DOHH2 (cell line): Measurements from ENCODE around the gene SLC66A1.
"Not testable (repeated sequence)": the region's sequence is repeated elsewhere in the genome, so short reads cannot be mapped to it uniquely, and the experiment has no call there.

Source experiments
- H3F3A ChIP-seq: fragments of 200-600 bp; sonication (generic), shearing (Covaris generic); 2 replicates; pipeline ENCODE4 v1.6.0; 2016; ENCODE audit warnings: antibody characterized with exemption, mild to moderate bottlenecking; ENCODE audit not compliant: control insufficient read depth, insufficient read depth
- H3K27ac ChIP-seq: fragments of 200-600 bp; sonication (generic); 2 replicates; pipeline ENCODE4 v1.5.1; 2014; ENCODE audit warnings: low read depth, mild to moderate bottlenecking, low read length, moderate library complexity
- H3K27me3 ChIP-seq: fragments of 200-600 bp; sonication (generic); 2 replicates; pipeline ENCODE4 v1.6.1; 2014; ENCODE audit warnings: mild to moderate bottlenecking, low read length, mixed read lengths; ENCODE audit not compliant: control insufficient read depth
- H3K36me3 ChIP-seq: fragments of 200-600 bp; sonication (generic); 2 replicates; pipeline ENCODE4 v1.6.1; 2014; ENCODE audit warnings: mild to moderate bottlenecking, low read length, moderate library complexity, mixed read lengths; ENCODE audit not compliant: control insufficient read depth
- H3K4me1 ChIP-seq: fragments of 200-600 bp; sonication (generic); 2 replicates; pipeline ENCODE4 v1.6.1; 2014; ENCODE audit warnings: mild to moderate bottlenecking, low read length, mixed read lengths; ENCODE audit not compliant: control insufficient read depth
- H3K4me2 ChIP-seq: fragments of 200-600 bp; sonication (generic); 2 replicates; pipeline ENCODE4 v1.6.0; 2014; ENCODE audit warnings: mild to moderate bottlenecking, low read length, moderate library complexity
- H3K4me3 ChIP-seq: fragments of 200-600 bp; sonication (generic); 2 replicates; pipeline ENCODE4 v1.5.1; 2014; ENCODE audit warnings: mild to moderate bottlenecking, low read length, mixed read lengths
- H3K79me2 ChIP-seq: fragments of 200-600 bp; sonication (generic); 2 replicates; pipeline ENCODE4 v1.6.1; 2014; ENCODE audit warnings: mild to moderate bottlenecking, low read length, mixed read lengths; ENCODE audit not compliant: control insufficient read depth
- H3K9me2 ChIP-seq: fragments of 200-600 bp; sonication (generic); replicated peaks from 2 replicates; pipeline ENCODE4 v1.6.1; 2014; ENCODE audit warnings: mild to moderate bottlenecking, low read length, mixed read lengths; ENCODE audit not compliant: control insufficient read depth
- H3K9me3 ChIP-seq: fragments of 200-600 bp; sonication (generic); 2 replicates; pipeline ENCODE4 v1.6.1; 2014; ENCODE audit warnings: antibody characterized with exemption, low read length, mixed read lengths; ENCODE audit not compliant: control insufficient read depth, insufficient read depth
- H4K20me1 ChIP-seq: fragments of 200-600 bp; sonication (generic); 2 replicates; pipeline ENCODE4 v1.6.0; 2014; ENCODE audit warnings: low read depth, mild to moderate bottlenecking, antibody characterized with exemption, low read length, moderate library complexity; ENCODE audit not compliant: control insufficient read depth, insufficient read depth
- EZH2phosphoT487 ChIP-seq: fragments of 200-600 bp; sonication (generic); IDR thresholded peaks from 2 replicates; pipeline ENCODE4 v1.6.1; 2017; ENCODE audit warnings: borderline replicate concordance, mild to moderate bottlenecking, antibody characterized with exemption, low read length, moderate library complexity, mixed read lengths
- TF ChIP-seq, protein P1 (sequence below): fragments of 200-600 bp; sonication (generic); IDR thresholded peaks from one replicate; pipeline ENCODE4 v1.5.1; 2014; ENCODE audit warnings: antibody characterized with exemption, mild to moderate bottlenecking, low read depth, low read length; ENCODE audit not compliant: poor library complexity, severe bottlenecking

SLC66A1 gene

DNA sequence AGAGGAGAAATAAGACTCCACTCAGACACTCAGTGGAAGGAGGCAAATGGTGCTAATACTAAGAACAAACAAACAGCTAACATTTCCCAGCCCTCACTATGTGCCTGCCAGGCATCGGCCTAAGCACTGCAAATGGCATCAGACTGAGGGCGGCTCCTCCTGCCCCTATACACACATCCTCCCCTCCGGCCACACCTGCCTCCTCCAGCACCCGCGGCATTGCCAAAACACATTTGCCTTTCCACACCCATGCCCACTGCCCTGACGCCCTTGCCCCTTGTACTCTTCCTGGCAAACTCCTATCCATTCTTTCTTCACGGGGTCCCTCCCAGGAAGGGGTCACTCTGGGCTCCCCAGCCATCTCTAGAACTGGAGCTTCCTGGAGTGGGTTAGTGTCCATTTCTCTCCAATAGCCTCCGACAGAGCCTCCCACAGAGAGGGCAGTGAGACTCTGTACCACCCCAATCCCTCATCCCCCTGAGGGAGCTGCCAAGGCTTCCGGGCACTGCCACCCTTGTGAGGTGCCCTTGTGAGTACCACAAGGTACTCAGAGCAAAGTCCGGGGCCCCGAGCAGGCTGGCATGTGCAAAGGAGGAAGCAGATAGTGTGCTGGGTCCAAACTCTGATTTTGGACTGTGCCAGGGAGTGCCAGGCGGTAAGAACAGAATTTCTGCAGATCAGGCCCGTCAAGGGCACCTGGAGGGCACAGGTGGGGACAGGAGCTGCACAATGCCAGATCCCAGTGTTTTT, 24.5 kb upstream of the SLC66A1 start:
- H3K27ac ChIP-seq, result no peak overlapping the region
- H3K9me3 ChIP-seq, result no peaks in the 10 kb centered on the region
- H3K9me2 ChIP-seq, result no peaks in the 10 kb centered on the region
- no peak overlapping the region for H3K4me3 ChIP-seq
- H3K27me3 ChIP-seq, result peaks cover 3% of the 10 kb centered on the region
- H3K36me3 ChIP-seq, result no peaks in the 10 kb centered on the region
- H3K4me2 ChIP-seq, result no peak overlapping the region
- no peak for TF ChIP-seq EZH2phosphoT487
- TF ChIP-seq, protein P1, sequence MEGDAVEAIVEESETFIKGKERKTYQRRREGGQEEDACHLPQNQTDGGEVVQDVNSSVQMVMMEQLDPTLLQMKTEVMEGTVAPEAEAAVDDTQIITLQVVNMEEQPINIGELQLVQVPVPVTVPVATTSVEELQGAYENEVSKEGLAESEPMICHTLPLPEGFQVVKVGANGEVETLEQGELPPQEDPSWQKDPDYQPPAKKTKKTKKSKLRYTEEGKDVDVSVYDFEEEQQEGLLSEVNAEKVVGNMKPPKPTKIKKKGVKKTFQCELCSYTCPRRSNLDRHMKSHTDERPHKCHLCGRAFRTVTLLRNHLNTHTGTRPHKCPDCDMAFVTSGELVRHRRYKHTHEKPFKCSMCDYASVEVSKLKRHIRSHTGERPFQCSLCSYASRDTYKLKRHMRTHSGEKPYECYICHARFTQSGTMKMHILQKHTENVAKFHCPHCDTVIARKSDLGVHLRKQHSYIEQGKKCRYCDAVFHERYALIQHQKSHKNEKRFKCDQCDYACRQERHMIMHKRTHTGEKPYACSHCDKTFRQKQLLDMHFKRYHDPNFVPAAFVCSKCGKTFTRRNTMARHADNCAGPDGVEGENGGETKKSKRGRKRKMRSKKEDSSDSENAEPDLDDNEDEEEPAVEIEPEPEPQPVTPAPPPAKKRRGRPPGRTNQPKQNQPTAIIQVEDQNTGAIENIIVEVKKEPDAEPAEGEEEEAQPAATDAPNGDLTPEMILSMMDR, result no peak
- no peaks in the 10 kb centered on the region for H4K20me1 ChIP-seq
- H3K79me2 ChIP-seq, result no peaks in the 10 kb centered on the region
- H3F3A ChIP-seq, result no peaks in the 10 kb centered on the region
- H3K4me1 ChIP-seq, result no peaks in the 10 kb centered on the region

DNA sequence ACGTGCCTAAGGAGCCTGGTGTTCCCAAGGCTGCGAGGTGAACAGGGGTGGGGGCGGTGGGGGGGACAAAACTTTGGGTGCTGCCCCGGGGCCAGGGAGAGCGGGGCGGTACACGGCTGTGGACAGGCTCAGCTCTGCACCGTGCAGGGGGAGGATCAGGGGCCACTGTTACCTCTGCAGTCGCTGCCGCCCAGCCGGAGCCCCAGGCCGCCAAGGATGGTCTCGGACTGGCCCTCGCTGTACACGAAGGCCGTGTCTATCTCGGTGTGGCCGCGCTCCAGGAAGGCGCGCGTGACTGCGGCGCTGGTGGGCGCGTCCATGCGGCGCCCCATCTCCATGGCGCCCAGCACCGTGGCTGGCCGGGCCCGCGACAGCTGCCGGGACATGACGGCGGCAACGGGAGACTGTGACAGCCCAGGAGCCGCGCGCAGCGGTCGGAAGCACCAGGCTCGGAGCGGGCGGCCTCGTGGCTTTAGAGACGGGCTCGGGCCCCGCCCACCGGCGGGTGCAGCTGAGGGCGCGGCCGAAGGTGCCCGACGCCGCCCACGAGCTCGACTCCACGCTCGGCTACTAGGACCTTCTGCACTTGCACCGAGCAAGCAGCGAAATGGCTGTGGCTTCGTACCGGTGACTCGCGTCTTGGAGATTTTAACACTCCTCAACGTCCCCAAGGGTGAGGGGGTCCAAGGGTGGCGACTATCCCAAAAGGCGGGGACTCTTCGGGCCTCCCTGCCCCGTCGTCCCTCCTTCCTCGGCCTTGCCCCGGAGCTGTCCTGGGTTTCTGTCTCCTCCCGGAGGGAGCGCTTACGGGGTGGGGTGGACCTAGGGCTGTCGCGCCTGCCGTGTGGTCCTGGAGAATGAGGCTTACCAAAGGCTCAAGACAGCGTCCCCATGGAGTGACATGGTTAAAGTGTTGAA, 23.5 kb upstream of the SLC66A1 start, which contains the start of gene AKR7A3:
TSS of gene AKR7A3 (minus strand) at position 447 of the 918 bp plus-strand sequence. CDS start at position 386, 61 bp downstream.
- peak within 1 kb of the TSS; percentile 41; the same call in 1 of the 2 replicates for H3K4me3 ChIP-seq

DNA sequence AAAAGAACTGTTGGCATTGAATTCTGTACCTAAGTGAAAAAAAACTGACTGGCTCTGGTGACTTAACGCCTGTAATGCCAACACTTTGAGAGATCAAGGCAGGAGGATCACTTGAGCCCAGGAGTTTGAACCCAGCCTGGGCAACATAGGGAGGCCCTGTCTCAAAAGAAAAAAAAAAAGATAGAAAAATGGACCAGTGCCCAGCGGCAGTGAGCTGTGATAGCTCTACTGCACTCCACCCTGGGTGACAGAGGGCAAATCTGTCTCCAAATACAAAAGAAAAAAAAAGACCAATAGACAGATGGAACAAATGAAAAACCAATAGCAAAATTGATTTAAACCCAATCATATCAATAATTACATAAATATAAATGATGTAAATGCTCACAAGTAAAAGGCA, 22.9 kb upstream of the SLC66A1 start:
- H3K27ac ChIP-seq, result no peak overlapping the region
- no peaks in the 10 kb centered on the region for H3K79me2 ChIP-seq
- TF ChIP-seq, protein P1, result no peak
- TF ChIP-seq EZH2phosphoT487, result no peak
- H3K27me3 ChIP-seq, result peaks cover 3% of the 10 kb centered on the region
- H3K4me2 ChIP-seq, result peak overlapping the region; percentile 51
- no peaks in the 10 kb centered on the region for H4K20me1 ChIP-seq
- 0 out of 2 replicates have a peak overlapping the region, but pooled peaks have one; percentile 41 for H3K4me3 ChIP-seq
- no peaks in the 10 kb centered on the region for H3K9me2 ChIP-seq
- H3F3A ChIP-seq, result no peaks in the 10 kb centered on the region
- peaks cover 1% of the 10 kb centered on the region for H3K9me3 ChIP-seq
- no peaks in the 10 kb centered on the region for H3K36me3 ChIP-seq
- no peaks in the 10 kb centered on the region for H3K4me1 ChIP-seq

More for the DNA sequence above, 23.5 kb upstream of the SLC66A1 start, which contains the start of gene AKR7A3:
- not testable (repeated sequence) for H3K27me3 ChIP-seq, H4K20me1 ChIP-seq, H3K36me3 ChIP-seq, H3K27ac ChIP-seq, H3K9me3 ChIP-seq, H3F3A ChIP-seq, H3K79me2 ChIP-seq, H3K9me2 ChIP-seq, H3K4me1 ChIP-seq
- peak within 1 kb of the TSS; percentile 51 for H3K4me2 ChIP-seq
